Measurements from ENCODE around the gene NMT2.

Gene NMT2

GRCh38 chr10:15180736-15181135 is 12.2 kb upstream of the NMT2 start:
- ATAC-seq: no peak

- no peak for ATAC-seq
Observed at GRCh38 chr10:15176269-15176668, 7.8 kb upstream of the NMT2 start.

- no peak for ATAC-seq
Observed at GRCh38 chr10:15175587-15175986, 7.1 kb upstream of the NMT2 start.

GRCh38 chr10:15172306-15172840 is 3.9 kb upstream of the NMT2 start:
- ATAC-seq: no peak

GRCh38 chr10:15169555-15170401 is 1.3 kb upstream of the NMT2 start:
- peak in 1 of 2 donors; percentile 6 for ATAC-seq

GRCh38 chr10:15168786-15169554 is 477 bp upstream of the NMT2 start:
- ATAC-seq: peak; percentile 57 to 61

- ATAC-seq: peak; percentile 59 to 68
Observed at GRCh38 chr10:15167411-15168290, 842 bp downstream of the NMT2 start.

- ATAC-seq: no peak
Observed at GRCh38 chr10:15166325-15166724, 2.2 kb downstream of the NMT2 start.

GRCh38 chr10:15163253-15163828 is 5.2 kb downstream of the NMT2 start:
- ATAC-seq: no peak

GRCh38 chr10:15158972-15159371 is 9.5 kb downstream of the NMT2 start:
- no peak for ATAC-seq

GRCh38 chr10:15158448-15158847 is 10.0 kb downstream of the NMT2 start:
- ATAC-seq: no peak

- ATAC-seq: no peak
Observed at GRCh38 chr10:15155978-15156656, 12.4 kb downstream of the NMT2 start.

- ATAC-seq: no peak
Observed at GRCh38 chr10:15152556-15152955, 15.9 kb downstream of the NMT2 start.

- ATAC-seq: no peak
Observed at GRCh38 chr10:15150563-15150962, 17.9 kb downstream of the NMT2 start.

- ATAC-seq: no peak
Observed at GRCh38 chr10:15149042-15149771, 19.3 kb downstream of the NMT2 start.

GRCh38 chr10:15147594-15148392 is 20.7 kb downstream of the NMT2 start:
- no peak for ATAC-seq

- no peak for ATAC-seq
Observed at GRCh38 chr10:15146366-15146765, 22.1 kb downstream of the NMT2 start.

- ATAC-seq: no peak
Observed at GRCh38 chr10:15144788-15145187, 23.7 kb downstream of the NMT2 start.

GRCh38 chr10:15141136-15142054 is 27.1 kb downstream of the NMT2 start:
- ATAC-seq: peak; percentile 64 to 79
